Activated naive CD8-positive, alpha-beta T cell treated with anti-CD3 and anti-CD28 coated beads, Interleukin-2, amount 10 ng/mL, durations not matched to agents 7 days and 5 days (primary cell): Measurements from ENCODE around the gene MAGEB6. TPM values are rescaled to one million over a fixed set of nuclear protein-coding genes. Genes with fewer than 3 reads are reported as not detected.
"Not testable (repeated sequence)": the region's sequence is repeated elsewhere in the genome, so short reads cannot be mapped to it uniquely, and the experiment has no call there.

Experiments
- ATAC-seq: fragments of 150-1000 bp; cut with Tn5 transposase; one replicate; pipeline ENCODE4 v1.10.0; 2021; ENCODE audit warnings: low read depth, moderate library complexity
- POLR2A ChIA-PET: fragments of 350-600 bp; sonication (Branson Sonifier 250); formaldehyde crosslinking; loops from one replicate; lab custom pipeline; 2021; ENCODE audit warnings: antibody characterized with exemption; lab: Charles Lee
- DNase-seq: peaks from one replicate; pipeline ENCODE4 v3.0.0; 2021
- H3K27ac Mint-ChIP-seq: one replicate; pipeline ENCODE4 v1.8.0; 2022; ENCODE audit warnings: mild to moderate bottlenecking, mixed read lengths
- H3K27me3 Mint-ChIP-seq: one replicate; pipeline ENCODE4 v1.8.0; 2022; ENCODE audit warnings: mild to moderate bottlenecking, moderate library complexity, mixed read lengths
- H3K36me3 Mint-ChIP-seq: one replicate; pipeline ENCODE4 v1.8.0; 2021; ENCODE audit warnings: mild to moderate bottlenecking, mixed read lengths
- H3K4me1 Mint-ChIP-seq: one replicate; pipeline ENCODE4 v1.8.0; 2021; ENCODE audit warnings: mixed read lengths
- H3K4me3 Mint-ChIP-seq: one replicate; pipeline ENCODE4 v1.8.0; 2022; ENCODE audit warnings: mild to moderate bottlenecking, moderate library complexity, mixed read lengths
- H3K9me3 Mint-ChIP-seq: one replicate; pipeline ENCODE4 v1.8.0; 2021; ENCODE audit warnings: mixed read lengths
- total RNA-seq, 2 experiments: library from RNA; stranded (reverse); gene quantifications; one replicate each; pipeline ENCODE4 v1.2.3, GENCODE V29; 2021

MAGEB6 gene
- not detected for total RNA-seq

DNA sequence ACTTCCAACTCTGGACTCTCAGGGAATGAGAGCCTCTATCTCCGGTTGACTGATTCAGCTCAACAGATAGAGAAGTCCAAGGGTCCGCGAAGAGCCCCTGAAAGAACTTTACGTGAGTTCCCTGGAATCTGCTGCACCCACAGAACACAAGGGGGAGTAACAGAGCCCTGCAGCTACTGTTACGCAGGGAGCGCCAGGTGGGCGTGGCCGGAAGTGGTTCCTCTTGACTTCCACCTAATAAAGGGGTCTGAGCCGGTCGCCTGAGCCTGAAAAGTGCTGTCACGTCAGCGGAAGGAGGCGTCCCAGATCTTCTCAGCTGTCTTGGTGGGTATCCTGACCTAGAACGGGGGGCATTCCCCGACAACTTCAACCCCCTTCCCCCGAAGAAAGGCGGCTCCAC, at the start of gene MAGEB6:
MAGEB6 (plus strand) TSS at position 237 of the 400 bp plus-strand sequence. CDS start 1,407 bp downstream, outside the sequence.
- no peaks in the 10 kb centered on the region for H3K27me3 Mint-ChIP-seq
- no peak within 1 kb of the TSS for H3K4me3 Mint-ChIP-seq
- ATAC-seq = no peak
- no peak within 1 kb of the TSS for H3K27ac Mint-ChIP-seq
- no peaks in the 10 kb centered on the region for H3K4me1 Mint-ChIP-seq
- no peaks in the 10 kb centered on the region for H3K9me3 Mint-ChIP-seq
- DNase-seq = no peak
- POLR2A ChIA-PET = no interaction called here
- no peaks in the 10 kb centered on the region for H3K36me3 Mint-ChIP-seq

DNA sequence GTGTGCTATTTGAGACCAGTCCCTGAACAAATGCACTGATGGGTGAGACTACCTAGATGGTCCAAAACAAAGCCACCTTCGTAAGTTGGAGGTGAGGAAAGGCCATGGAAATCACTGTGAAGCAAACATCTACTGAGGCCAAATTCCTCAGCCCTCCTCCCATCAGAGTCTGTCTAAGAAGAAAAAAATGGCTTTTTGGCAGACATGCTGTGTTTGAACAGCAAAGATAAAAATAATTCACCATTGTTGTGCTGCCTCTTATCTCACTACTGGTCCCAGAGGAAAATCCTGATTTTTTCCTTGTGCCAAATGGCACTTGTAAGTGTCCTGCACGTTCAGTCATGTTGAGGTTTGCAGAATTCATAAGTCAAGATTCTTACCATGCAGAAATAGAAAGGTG, 46.2 kb upstream of the MAGEB6 start:
- H3K27me3 Mint-ChIP-seq = no peaks in the 10 kb centered on the region
- H3K4me1 Mint-ChIP-seq = no peaks in the 10 kb centered on the region
- H3K27ac Mint-ChIP-seq = no peak overlapping the region
- ATAC-seq (no peak), DNase-seq (no peak)
- no peaks in the 10 kb centered on the region for H3K9me3 Mint-ChIP-seq
- H3K36me3 Mint-ChIP-seq = no peaks in the 10 kb centered on the region
- no peak overlapping the region for H3K4me3 Mint-ChIP-seq
- POLR2A ChIA-PET = no interaction called here

DNA sequence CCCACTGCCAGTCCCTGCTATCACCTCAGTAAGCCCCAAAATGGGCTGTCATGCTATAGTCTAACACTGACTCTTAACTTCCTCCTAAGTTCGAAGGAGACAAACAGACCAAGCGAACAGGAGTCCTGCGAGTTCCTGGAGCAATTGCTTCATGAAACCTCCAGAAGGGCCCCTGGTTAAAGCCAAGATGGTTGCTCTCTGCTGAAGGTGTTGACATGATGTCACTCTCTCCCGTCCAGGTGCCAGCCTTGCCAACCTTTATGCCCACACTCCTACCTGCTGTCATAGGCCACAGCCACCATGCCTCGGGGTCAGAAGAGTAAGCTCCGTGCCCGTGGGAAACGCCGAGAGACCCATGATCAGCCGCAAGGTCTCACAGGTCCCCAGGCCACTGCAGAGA, 31.9 kb upstream of the MAGEB6 start, which contains the start of gene MAGEB6B:
MAGEB6B (plus strand) TSS at position 301 of the 400 bp plus-strand sequence; CDS start at position 301, 0 bp downstream.
- H3K27ac Mint-ChIP-seq = no peak within 1 kb of the TSS
- no peaks in the 10 kb centered on the region for H3K9me3 Mint-ChIP-seq
- no peaks in the 10 kb centered on the region for H3K27me3 Mint-ChIP-seq
- DNase-seq (no peak), ATAC-seq (no peak)
- no peaks in the 10 kb centered on the region for H3K36me3 Mint-ChIP-seq
- H3K4me3 Mint-ChIP-seq = no peak within 1 kb of the TSS
- POLR2A ChIA-PET = no interaction called here
- no peaks in the 10 kb centered on the region for H3K4me1 Mint-ChIP-seq

- Mint-ChIP-seq H3K4me1 (no peaks in the 10 kb centered on the region), H3K9me3 (no peaks in the 10 kb centered on the region), H3K27me3 (no peaks in the 10 kb centered on the region), H3K27ac (no peak overlapping the region), H3K36me3 (no peaks in the 10 kb centered on the region), H3K4me3 (no peak overlapping the region)
- DNase-seq = no peak
- no peak for ATAC-seq
- POLR2A ChIA-PET = no interaction called here
Observed at GRCh38 chrX:26203561-26203960, 11.3 kb downstream of the MAGEB6 start.

DNA sequence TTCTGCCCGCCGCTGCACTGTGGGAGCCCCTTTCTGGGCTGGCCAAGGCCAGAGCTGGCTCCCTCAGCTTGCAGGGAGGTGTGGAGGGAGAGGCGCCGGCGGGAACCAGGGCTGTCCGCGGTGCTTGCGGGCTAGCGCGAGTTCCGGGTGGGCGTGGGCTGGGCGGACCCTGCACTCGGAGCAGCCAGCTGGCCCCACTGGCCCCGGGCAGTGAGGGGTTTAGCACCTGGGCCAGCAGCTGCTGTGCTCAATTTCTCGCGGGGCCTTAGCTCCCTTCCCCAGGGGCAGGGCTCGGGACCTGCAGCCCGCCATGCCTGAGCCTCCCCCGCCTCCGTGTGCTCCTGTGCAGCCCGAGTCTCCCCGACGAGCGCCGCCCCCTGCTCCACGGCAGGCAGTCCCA, 12.5 kb downstream of the MAGEB6 start:
- H3K4me1 Mint-ChIP-seq, H3K36me3 Mint-ChIP-seq, H3K4me3 Mint-ChIP-seq, POLR2A ChIA-PET, H3K27ac Mint-ChIP-seq, H3K9me3 Mint-ChIP-seq, ATAC-seq, DNase-seq, H3K27me3 Mint-ChIP-seq: not testable (repeated sequence)

DNA sequence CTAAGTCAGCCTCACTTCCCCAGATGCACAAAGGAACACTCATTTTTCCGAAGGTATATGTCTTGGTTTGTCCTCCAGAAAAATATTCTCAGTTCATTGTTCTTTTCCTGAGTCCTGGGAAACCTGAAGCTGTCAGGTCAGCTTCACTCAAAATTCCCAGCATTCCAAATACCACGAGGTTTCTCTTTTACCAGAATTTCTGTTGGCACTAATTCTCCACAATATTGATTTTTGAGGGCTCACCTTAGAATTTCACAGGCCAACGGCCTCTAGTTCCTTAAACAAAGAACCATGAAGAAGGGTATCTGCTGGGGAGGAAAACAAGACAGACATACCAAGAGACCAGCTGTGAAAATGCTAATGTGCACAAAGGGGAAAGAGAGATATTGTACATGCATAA, 15.8 kb downstream of the MAGEB6 start:
- Mint-ChIP-seq H3K36me3 (no peaks in the 10 kb centered on the region), H3K9me3 (no peaks in the 10 kb centered on the region), H3K4me1 (no peaks in the 10 kb centered on the region), H3K4me3 (no peak overlapping the region), H3K27ac (no peak overlapping the region), H3K27me3 (no peaks in the 10 kb centered on the region)
- ATAC-seq (no peak), DNase-seq (no peak)
- POLR2A ChIA-PET = no interaction called here

- H3K4me1 Mint-ChIP-seq = no peaks in the 10 kb centered on the region
- H3K9me3 Mint-ChIP-seq = no peaks in the 10 kb centered on the region
- no peak within 1 kb of the TSS for H3K27ac Mint-ChIP-seq
- DNase-seq = no peak
- no peak within 1 kb of the TSS for H3K4me3 Mint-ChIP-seq
- H3K27me3 Mint-ChIP-seq = no peaks in the 10 kb centered on the region
- H3K36me3 Mint-ChIP-seq = no peaks in the 10 kb centered on the region
- POLR2A ChIA-PET = no interaction called here
- ATAC-seq = no peak
Observed at GRCh38 chrX:26215869-26216268, 23.6 kb downstream of the MAGEB6 start, which contains the start of gene MAGEB5. Gene MAGEB5, plus strand, starts transcription at chrX:26216169. Its CDS starts 1,133 bp downstream, at chrX:26217302.

DNA sequence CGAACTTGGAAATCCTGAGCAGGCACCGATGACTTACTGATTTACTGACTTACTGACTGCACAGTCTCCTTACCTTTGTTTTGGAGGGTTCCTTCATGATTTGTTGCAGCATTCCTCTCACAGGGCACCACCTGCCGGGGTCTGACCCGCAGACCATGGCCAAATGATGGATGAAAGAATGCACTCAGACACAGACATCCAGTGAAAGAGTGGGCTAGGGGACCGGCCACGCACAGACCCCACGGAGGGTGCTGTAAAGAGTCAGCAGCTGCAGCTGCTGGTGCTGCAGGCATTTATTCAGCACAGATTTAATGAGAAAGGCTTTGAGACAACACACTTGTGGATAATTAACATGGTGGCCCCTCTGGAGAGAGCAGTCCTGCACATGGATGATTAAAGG, 27.1 kb downstream of the MAGEB6 start:
- no peaks in the 10 kb centered on the region for H3K9me3 Mint-ChIP-seq

DNA sequence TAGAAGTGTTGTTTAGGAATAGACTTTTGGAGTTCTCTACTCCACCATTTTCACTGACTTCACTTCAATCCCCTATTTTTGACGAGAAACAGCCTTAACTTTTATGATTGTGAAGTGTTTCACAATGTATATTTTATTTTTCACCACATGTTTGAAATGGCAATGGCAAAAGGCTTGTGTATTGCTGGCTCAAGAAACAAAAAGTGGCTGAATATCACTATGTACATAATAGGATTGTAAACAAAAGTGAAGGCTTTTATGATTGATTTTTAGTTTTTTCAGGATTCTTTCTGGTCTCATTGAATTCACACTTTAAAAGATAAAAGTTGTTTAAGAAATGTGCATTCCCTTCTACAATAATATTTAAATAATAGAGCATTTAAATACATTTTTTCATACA, 41.9 kb downstream of the MAGEB6 start:
- ATAC-seq (no peak), DNase-seq (no peak)
- H3K27me3 Mint-ChIP-seq = no peaks in the 10 kb centered on the region
- POLR2A ChIA-PET = no interaction called here
- no peak overlapping the region for H3K4me3 Mint-ChIP-seq
- H3K36me3 Mint-ChIP-seq = no peaks in the 10 kb centered on the region
- peaks cover 1% of the 10 kb centered on the region for H3K9me3 Mint-ChIP-seq
- no peak overlapping the region for H3K27ac Mint-ChIP-seq
- no peaks in the 10 kb centered on the region for H3K4me1 Mint-ChIP-seq

More for the DNA sequence above, 27.1 kb downstream of the MAGEB6 start:
- POLR2A ChIA-PET = no interaction called here
- H3K27ac Mint-ChIP-seq = no peak overlapping the region
- no peak for DNase-seq
- H3K27me3 Mint-ChIP-seq = no peaks in the 10 kb centered on the region
- no peak for ATAC-seq
- H3K36me3 Mint-ChIP-seq = no peaks in the 10 kb centered on the region
- H3K4me3 Mint-ChIP-seq = no peak overlapping the region
- no peaks in the 10 kb centered on the region for H3K4me1 Mint-ChIP-seq

Other genes starting within 250 kb of the MAGEB6 start
- not detected for gene MAGEB18, start 54.1 kb upstream of the MAGEB6 start, total RNA-seq
- not detected for gene MAGEB6B, start 31.8 kb upstream of the MAGEB6 start, total RNA-seq
- gene MAGEB5, start 23.7 kb downstream of the MAGEB6 start, total RNA-seq = not detected